Natural killer cell (primary cell): ENCODE results near the gene FDXR. TPM values are rescaled to one million over a fixed set of nuclear protein-coding genes. Genes with fewer than 3 reads are reported as not detected.

Experiments used
- ATAC-seq, 3 donors: fragments of 150-1000 bp in 2 of 3; fragments of 200-7000 bp in 1 of 3; cut with Tn5 transposase; 1 replicate in 1 of 3; 2 replicates in 2 of 3; pipeline ENCODE4 v1.10.0; 2021; ENCODE audit warnings: mild to moderate bottlenecking in 2 of 3, moderate library complexity in 2 of 3
- DNase-seq, 2 donors: peaks; one replicate each; pipeline versions ENCODE4 v3.0.0 to v3.0.0-alpha.2; 2013 to 2021; ENCODE audit warnings: mixed read lengths in 1 of 2
- H3K27ac ChIP-seq: one replicate; pipeline ENCODE4 v1.5.1; 2013; ENCODE audit warnings: mild to moderate bottlenecking, low read length
- H3K27me3 ChIP-seq: one replicate; pipeline ENCODE4 v1.6.1; 2013; ENCODE audit warnings: low read length; ENCODE audit not compliant: control insufficient read depth, insufficient read depth
- H3K36me3 ChIP-seq: one replicate; pipeline ENCODE4 v1.6.1; 2013; ENCODE audit warnings: low read length; ENCODE audit not compliant: control insufficient read depth, insufficient read depth
- H3K4me1 ChIP-seq: one replicate; pipeline ENCODE4 v1.6.1; 2013; ENCODE audit warnings: low read length; ENCODE audit not compliant: control insufficient read depth, insufficient read depth
- H3K4me3 ChIP-seq: one replicate; pipeline ENCODE4 v1.5.1; 2013; ENCODE audit warnings: low read length
- H3K9me3 ChIP-seq: one replicate; pipeline ENCODE4 v1.6.1; 2013; ENCODE audit warnings: low read length; ENCODE audit not compliant: control insufficient read depth, insufficient read depth
- H3K27ac Mint-ChIP-seq, 2 donors: one replicate each; pipeline ENCODE4 v1.8.0; 2022; ENCODE audit warnings: mild to moderate bottlenecking in 2 of 2, mixed read lengths in 2 of 2, moderate library complexity in 1 of 2
- H3K27me3 Mint-ChIP-seq, 2 donors: one replicate each; pipeline ENCODE4 v1.8.0; 2022; ENCODE audit warnings: low read depth in 2 of 2, mixed read lengths in 2 of 2
- H3K36me3 Mint-ChIP-seq: one replicate; pipeline ENCODE4 v1.8.0; 2022; ENCODE audit warnings: mixed read lengths
- H3K4me1 Mint-ChIP-seq, 2 donors: one replicate each; pipeline ENCODE4 v1.8.0; 2022; ENCODE audit warnings: mixed read lengths in 2 of 2
- H3K4me3 Mint-ChIP-seq: one replicate; pipeline ENCODE4 v1.8.0; 2022; ENCODE audit warnings: mild to moderate bottlenecking, moderate library complexity, mixed read lengths
- H3K9me3 Mint-ChIP-seq, 2 donors: one replicate each; pipeline ENCODE4 v1.8.0; 2022; ENCODE audit warnings: mixed read lengths in 2 of 2
- CTCF ChIP-seq: fragments of 200-600 bp; IDR thresholded peaks from one replicate; pipeline ENCODE4 v1.8.0; 2022; ENCODE audit warnings: antibody characterized with exemption
- WGBS: methylation state at CpG from one replicate; pipeline ENCODE4 v1.1.7; 2013; ENCODE audit warnings: missing lambda C conversion rate; ENCODE audit not compliant: insufficient coverage; 5-methylcytosine and 5-hydroxymethylcytosine counted together
- intact Hi-C: fragments of 100-400 bp; cut with micrococcal nuclease; formaldehyde crosslinking; loops from one replicate; pipeline ENCODE4 v1.14.2; 2022
- total RNA-seq, 4 donors: library from RNA; stranded (reverse); fragments of 120-200 nt in 1 of 4; gene quantifications; one replicate each; pipeline versions ENCODE4 v1.2.3 to v1.2.4, GENCODE V29; 2013 to 2022

The FDXR gene
- total RNA-seq, 3 donors from 2014 or later (not counting 1 experiment from before 2014, with no cell fraction given): 4.5 to 9.1 (median 7.8) TPM

GRCh38 chr17:74868908-74869255 lies 3.9 kb downstream of the FDXR start:
- no peak for ATAC-seq
- DNase-seq: no peak
- intact Hi-C loops: no loop called here
- Mint-ChIP-seq H3K27ac (no peak overlapping the region), H3K4me1 (peaks cover 26 to 34% of the 10 kb centered on the region in 2 donors), H3K36me3 (no peaks in the 10 kb centered on the region), H3K4me3 (no peak overlapping the region), H3K9me3 (no peaks in the 10 kb centered on the region), H3K27me3 (no peaks in the 10 kb centered on the region)
- no peaks in the 10 kb centered on the region for H3K9me3 ChIP-seq
- peaks cover 20% of the 10 kb centered on the region for H3K4me1 ChIP-seq
- no peak for TF ChIP-seq CTCF
- WGBS: 92% methylated on average over 6 of the region's 6 CpGs
- H3K27me3 ChIP-seq: no peaks in the 10 kb centered on the region
- no peaks in the 10 kb centered on the region for H3K36me3 ChIP-seq
- no peak overlapping the region for H3K27ac ChIP-seq
- no peak overlapping the region for H3K4me3 ChIP-seq

GRCh38 chr17:74868251-74868907 lies 4.4 kb downstream of the FDXR start:
- H3K9me3 ChIP-seq: no peaks in the 10 kb centered on the region
- H3K27ac ChIP-seq: no peak overlapping the region
- WGBS: 90% methylated on average over 12 of the region's 12 CpGs
- Mint-ChIP-seq H3K27ac (no peak overlapping the region), H3K4me1 (peaks cover 21 to 29% of the 10 kb centered on the region in 2 donors), H3K9me3 (no peaks in the 10 kb centered on the region), H3K4me3 (no peak overlapping the region), H3K36me3 (no peaks in the 10 kb centered on the region), H3K27me3 (peaks cover 0 to 5% of the 10 kb centered on the region in 2 donors)
- intact Hi-C loops: no loop called here
- no peak for DNase-seq
- H3K36me3 ChIP-seq: no peaks in the 10 kb centered on the region
- no peaks in the 10 kb centered on the region for H3K27me3 ChIP-seq
- H3K4me1 ChIP-seq: peaks cover 15% of the 10 kb centered on the region
- TF ChIP-seq CTCF: no peak
- H3K4me3 ChIP-seq: no peak overlapping the region
- no peak for ATAC-seq

- intact Hi-C loops: no loop called here
- 86% methylated on average over 19 of the region's 19 CpGs for WGBS
Measured at GRCh38 chr17:74866198-74866835, 6.5 kb downstream of the FDXR start.

More at GRCh38 chr17:74866198-74866835, 6.5 kb downstream of the FDXR start:
- Histone ChIP-seq H3K4me1 (peaks cover 12% of the 10 kb centered on the region), H3K36me3 (no peaks in the 10 kb centered on the region), H3K27ac (no peak overlapping the region), H3K9me3 (no peaks in the 10 kb centered on the region), H3K27me3 (peaks cover 6% of the 10 kb centered on the region), H3K4me3 (no peak overlapping the region)
- Mint-ChIP-seq H3K27me3 (peaks cover 0 to 13% of the 10 kb centered on the region in 2 donors), H3K36me3 (no peaks in the 10 kb centered on the region), H3K9me3 (no peaks in the 10 kb centered on the region), H3K27ac (no peak overlapping the region), H3K4me3 (no peak overlapping the region), H3K4me1 (peaks cover 6 to 16% of the 10 kb centered on the region in 2 donors)
- no peak for TF ChIP-seq CTCF
- DNase-seq (no peak), ATAC-seq (no peak)
